Aorta (tissue), 5 donors: Measurements from ENCODE around the gene USP19. TPM values are rescaled to one million over a fixed set of nuclear protein-coding genes. Genes with fewer than 3 reads are reported as not detected.
A peak's percentile ranks its signal among the peaks of the same experiment; 100 is the strongest.

Experiments used
- ATAC-seq: fragments of 200-7000 bp; cut with Tn5 transposase; one replicate; pipeline ENCODE4 v1.9.1; 2022; ENCODE audit warnings: moderate library complexity; ENCODE audit not compliant: low FRiP score
- DNase-seq, 2 donors: peaks; one replicate each; pipeline ENCODE4 v3.0.0-alpha.2; 2020
- H3K27ac ChIP-seq, 2 donors: one replicate each; pipeline ENCODE4 v1.5.1; 2013; ENCODE audit warnings: low read length in 2 of 2, mild to moderate bottlenecking in 2 of 2, moderate library complexity in 2 of 2, control low read depth in 1 of 2, inconsistent platforms in 1 of 2, low read depth in 1 of 2
- H3K27me3 ChIP-seq, 2 donors: one replicate each; pipeline ENCODE4 v1.6.1; 2013; ENCODE audit warnings: control low read depth in 1 of 2, low read length in 1 of 2, mild to moderate bottlenecking in 1 of 2, moderate library complexity in 1 of 2; ENCODE audit not compliant: insufficient read depth in 2 of 2, control insufficient read depth in 1 of 2
- H3K36me3 ChIP-seq, 2 donors: one replicate each; pipeline ENCODE4 v1.6.1; 2013; ENCODE audit warnings: control low read depth in 1 of 2, low read length in 1 of 2, mild to moderate bottlenecking in 1 of 2; ENCODE audit not compliant: insufficient read depth in 2 of 2, control insufficient read depth in 1 of 2
- H3K4me1 ChIP-seq, 2 donors: one replicate each; pipeline ENCODE4 v1.6.1; 2013; ENCODE audit warnings: low read length in 2 of 2, control low read depth in 1 of 2, mild to moderate bottlenecking in 1 of 2, moderate library complexity in 1 of 2; ENCODE audit not compliant: insufficient read depth in 2 of 2, control insufficient read depth in 1 of 2
- H3K4me3 ChIP-seq, 2 donors: one replicate each; pipeline ENCODE4 v1.5.1; 2013; ENCODE audit warnings: low read length in 2 of 2, control low read depth in 1 of 2, mild to moderate bottlenecking in 1 of 2
- H3K9me3 ChIP-seq: one replicate; pipeline ENCODE4 v1.6.1; 2013; ENCODE audit warnings: mild to moderate bottlenecking, low read length; ENCODE audit not compliant: control insufficient read depth
- WGBS, 2 donors: extraction: QIAGEN DNeasy Blood & Tissue Kit; methylation state at CpG; one replicate each; pipeline ENCODE4 v1.1.7; 2013; 5-methylcytosine and 5-hydroxymethylcytosine counted together
- intact Hi-C, 2 donors: fragments of 100-400 bp; cut with DNase I; formaldehyde crosslinking; loops; one replicate each; pipeline versions ENCODE4 v1.14.2 to v1.15.0; 2022
- polyA plus RNA-seq, 2 donors: library from polyadenylated mRNA; stranded (reverse); fragments of 200-250 nt; gene quantifications; one replicate each; pipeline ENCODE4 v1.2.3, GENCODE V29; 2013
- total RNA-seq, 2 donors: library from RNA; stranded (reverse); fragmentation: NEBNext Ultra II Directional; extraction: Animal tissue kit (Norgen Biotek cat#: 25700); gene quantifications; one replicate each; pipeline ENCODE4 v1.2.1, GENCODE V29; 2021
- donor health status: healthy with polysubstance abuse.
- donor health status: Bipolar disorder and iron deficiency.
- donor health status: DM: no; HTN: no; CAD: no.
- donor health status: DM: no; HTN: no; CAD: no.
- donor health status: DM: yes; HTN: yes; CAD: no.

USP19 gene
- total and polyA plus RNA-seq, 4 donors, result 22.7 to 54.8 (median 35.7) TPM

- no peak overlapping the region for H3K27ac ChIP-seq
- intact Hi-C loops, result no loop called here
- H3K4me1 ChIP-seq, result peaks cover 0 to 3% of the 10 kb centered on the region in 2 donors
- H3K9me3 ChIP-seq, result no peaks in the 10 kb centered on the region
- H3K36me3 ChIP-seq, result no peaks in the 10 kb centered on the region
- DNase-seq, result no peak
- 86 to 87% methylated on average over 4 of the region's 4 CpGs for WGBS, 2 donors
- H3K4me3 ChIP-seq, result no peak overlapping the region
- no peaks in the 10 kb centered on the region for H3K27me3 ChIP-seq
- no peak for ATAC-seq
These were observed 14.9 kb upstream of the USP19 start for GRCh38 chr3:49135499-49135898.

- no peak for DNase-seq
- Histone ChIP-seq H3K4me3 (no peak overlapping the region), H3K27ac (no peak overlapping the region), H3K36me3 (no peaks in the 10 kb centered on the region), H3K9me3 (no peaks in the 10 kb centered on the region), H3K4me1 (peaks cover 0 to 3% of the 10 kb centered on the region in 2 donors), H3K27me3 (no peaks in the 10 kb centered on the region)
- ATAC-seq, result no peak
- 66 to 70% methylated on average over 3 of the region's 3 CpGs for WGBS, 2 donors
- intact Hi-C loops, result no loop called here
These were observed 14.0 kb upstream of the USP19 start for GRCh38 chr3:49134471-49135265.

- peak; percentile 90 to 94 for DNase-seq
- H3K27me3 ChIP-seq, result no peaks in the 10 kb centered on the region
- ATAC-seq, result peak; percentile 92
- H3K36me3 ChIP-seq, result no peaks in the 10 kb centered on the region
- H3K4me3 ChIP-seq, result peak overlapping the region; percentile 72 to 75
- intact Hi-C loops, result no loop called here
- H3K9me3 ChIP-seq, result no peaks in the 10 kb centered on the region
- 0 to 1% methylated on average over 30 of the region's 30 CpGs for WGBS, 2 donors
- H3K4me1 ChIP-seq, result peaks cover 0 to 3% of the 10 kb centered on the region in 2 donors
- H3K27ac ChIP-seq, result peak overlapping the region; percentile 15 to 88
These were observed 12.8 kb upstream of the USP19 start for GRCh38 chr3:49133226-49133951.

DNA sequence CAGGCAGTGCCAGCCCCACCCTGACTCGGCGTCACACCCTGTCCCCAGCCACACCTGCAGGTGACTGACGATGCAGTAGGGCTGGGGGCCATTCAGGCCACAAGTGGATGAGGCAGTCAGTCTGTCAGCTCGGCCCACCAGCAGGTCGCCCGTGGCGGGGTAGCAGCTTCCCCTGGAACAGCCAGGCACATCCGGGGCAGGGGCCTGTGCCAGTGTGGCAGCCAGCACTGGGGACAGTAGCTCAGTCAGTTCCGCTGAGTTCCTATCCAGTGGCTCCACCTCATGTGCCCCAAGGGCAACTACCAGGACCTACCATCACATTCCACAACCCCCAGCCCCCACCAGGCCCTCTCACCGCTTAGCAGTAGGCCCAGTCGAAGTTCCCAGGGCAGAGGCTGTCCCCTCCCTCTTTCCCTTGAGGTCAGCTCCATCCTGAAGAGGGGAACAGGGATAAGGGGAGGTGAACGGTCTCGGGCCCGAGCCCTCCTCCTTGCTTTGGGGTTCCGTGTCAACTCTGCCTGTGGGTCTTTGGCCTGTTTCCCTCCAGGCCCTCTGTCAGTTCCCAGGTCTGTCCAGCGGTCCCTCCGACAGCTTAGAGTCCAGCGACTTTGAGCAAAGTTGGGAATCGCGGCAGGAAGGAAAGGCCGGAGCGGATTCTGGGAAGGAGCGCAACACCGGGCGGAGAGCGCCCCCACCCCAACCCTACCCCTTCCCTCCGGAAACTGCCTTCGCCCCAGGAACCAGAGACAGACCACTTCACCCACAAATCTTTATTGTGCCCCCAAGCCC, 12.0 kb upstream of the USP19 start, which contains the start of gene LAMB2:
LAMB2 (minus strand) TSS at position 614 of the 789 bp plus-strand sequence; CDS start at position 431, 183 bp downstream.
- peak; percentile 84 to 93 for DNase-seq
- no peaks in the 10 kb centered on the region for H3K9me3 ChIP-seq
- H3K4me3 ChIP-seq, result peak within 1 kb of the TSS; percentile 72 to 75
- no peaks in the 10 kb centered on the region for H3K36me3 ChIP-seq
- intact Hi-C loops, result no loop called here
- peak; percentile 91 for ATAC-seq
- WGBS, 2 donors, result 2% methylated on average over 24 to 28 of the region's 28 CpGs
- no peaks in the 10 kb centered on the region for H3K27me3 ChIP-seq
- peak within 1 kb of the TSS; percentile 15 to 88 for H3K27ac ChIP-seq
- H3K4me1 ChIP-seq, result peaks cover 0 to 3% of the 10 kb centered on the region in 2 donors

DNA sequence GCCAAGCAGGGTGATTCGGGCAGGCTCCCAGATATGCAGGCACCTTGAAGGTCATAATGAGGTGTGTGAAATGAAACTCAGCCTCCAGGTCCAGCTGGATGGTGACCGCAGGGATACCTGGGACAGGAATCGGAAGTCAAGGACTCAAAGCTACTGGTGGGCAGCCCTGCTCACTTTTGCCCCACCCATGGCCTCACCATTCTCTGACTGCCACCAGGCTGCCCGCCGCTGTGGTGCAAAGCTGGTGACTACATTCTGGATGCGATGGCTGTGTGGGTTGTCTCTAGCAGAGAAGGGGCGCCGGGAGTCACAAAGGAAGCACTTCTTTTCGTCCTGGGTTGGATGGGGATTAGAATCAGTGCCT, 11.4 kb upstream of the USP19 start:
- peak overlapping the region; percentile 71 to 75 for H3K4me3 ChIP-seq
- H3K27ac ChIP-seq, result peak overlapping the region in 1 of 2 donors; percentile 68
- DNase-seq (no peak), ATAC-seq (no peak)
- H3K4me1 ChIP-seq, result peaks cover 0 to 3% of the 10 kb centered on the region in 2 donors
- WGBS, 2 donors, result 14 to 24% methylated on average over 9 of the region's 9 CpGs
- no peaks in the 10 kb centered on the region for H3K27me3 ChIP-seq
- H3K36me3 ChIP-seq, result no peaks in the 10 kb centered on the region
- H3K9me3 ChIP-seq, result no peaks in the 10 kb centered on the region
- intact Hi-C loops, result no loop called here

DNA sequence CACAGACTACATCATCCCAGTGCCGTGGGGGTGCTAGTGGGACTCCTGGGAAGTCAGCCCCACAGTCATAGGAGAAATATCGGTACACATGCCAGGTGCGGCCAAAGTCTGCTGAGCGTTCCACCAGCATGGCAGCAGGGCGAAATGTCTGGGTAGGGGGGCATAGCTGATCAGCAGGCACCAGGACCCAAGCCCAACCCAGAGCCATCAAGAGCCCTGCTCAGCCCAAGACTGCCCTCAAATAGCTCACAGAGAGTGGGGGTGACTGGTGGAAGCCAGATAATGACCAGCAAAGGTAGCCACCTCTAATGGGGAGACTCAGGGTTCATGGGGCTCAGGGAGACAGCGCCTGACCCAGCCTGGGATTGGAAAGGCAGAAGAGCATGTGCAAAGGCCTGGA, 11.0 kb upstream of the USP19 start:
- Histone ChIP-seq H3K27ac (peak overlapping the region in 1 of 2 donors; percentile 68), H3K4me3 (peak overlapping the region in 1 of 2 donors; percentile 75), H3K4me1 (peaks cover 0 to 3% of the 10 kb centered on the region in 2 donors), H3K27me3 (no peaks in the 10 kb centered on the region), H3K9me3 (no peaks in the 10 kb centered on the region), H3K36me3 (no peaks in the 10 kb centered on the region)
- DNase-seq (no peak), ATAC-seq (no peak)
- 85% methylated on average over 6 of the region's 6 CpGs for WGBS, 2 donors
- intact Hi-C loops, result no loop called here

DNA sequence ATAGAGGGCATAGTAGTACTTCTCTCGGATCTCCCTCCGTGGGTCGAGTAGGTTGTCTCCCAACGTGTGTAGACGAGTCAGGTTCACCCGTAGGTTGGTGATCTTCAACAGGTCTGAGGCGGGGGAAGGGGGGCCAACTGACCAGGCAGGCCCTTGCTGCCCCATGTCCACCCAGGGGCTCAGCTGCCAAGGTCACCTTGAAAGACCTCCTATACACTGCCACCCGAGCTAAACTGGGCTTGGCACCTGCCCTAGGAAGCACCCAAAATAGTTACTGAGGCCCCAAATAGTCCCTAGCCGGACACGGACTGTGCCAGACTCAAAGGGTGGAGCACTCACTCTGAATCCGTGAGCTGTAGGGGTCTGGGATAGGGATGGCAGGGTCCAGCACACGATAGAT, 10.4 kb upstream of the USP19 start:
- Histone ChIP-seq H3K4me3 (no peak overlapping the region), H3K4me1 (peaks cover 0 to 3% of the 10 kb centered on the region in 2 donors), H3K27ac (no peak overlapping the region), H3K27me3 (no peaks in the 10 kb centered on the region), H3K36me3 (no peaks in the 10 kb centered on the region), H3K9me3 (no peaks in the 10 kb centered on the region)
- 44 to 47% methylated on average over 12 of the region's 12 CpGs for WGBS, 2 donors
- no peak for ATAC-seq
- intact Hi-C loops, result no loop called here
- DNase-seq, result no peak

- H3K27ac ChIP-seq, result no peak overlapping the region
- no peaks in the 10 kb centered on the region for H3K9me3 ChIP-seq
- no peaks in the 10 kb centered on the region for H3K4me1 ChIP-seq
- no peak for ATAC-seq
- no peaks in the 10 kb centered on the region for H3K27me3 ChIP-seq
- H3K36me3 ChIP-seq, result peaks cover 0 to 22% of the 10 kb centered on the region in 2 donors
- H3K4me3 ChIP-seq, result no peak overlapping the region
- no peak for DNase-seq
- intact Hi-C loops, result no loop called here
- 76 to 78% methylated on average over 14 of the region's 14 CpGs for WGBS, 2 donors
These were observed 4.5 kb upstream of the USP19 start for GRCh38 chr3:49124991-49125670.
